Measurements from ENCODE around the gene GFOD1.

DNA sequence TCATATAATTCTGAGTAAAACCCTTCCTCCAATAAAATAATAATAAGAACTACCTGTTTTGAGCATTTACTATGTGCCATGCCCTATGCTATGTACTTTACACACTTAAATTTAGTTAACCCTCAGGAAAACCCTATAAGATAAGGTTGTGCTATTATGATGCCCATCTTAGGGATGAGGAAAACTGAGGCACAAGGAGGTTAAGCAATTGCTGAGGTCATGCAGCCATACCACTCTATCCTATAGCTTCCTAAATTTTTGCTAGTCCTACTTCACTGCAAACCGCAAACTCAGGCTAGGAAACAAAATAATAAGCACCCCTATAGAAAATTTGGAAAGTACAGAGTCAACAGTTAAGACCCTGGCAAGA, 38.9 kb upstream of the GFOD1 start:
- no peak for TF ChIP-seq POLR2A (IDR thresholded peaks at IDR 0.05; ENCODE audit: low read length)
- TF ChIP-seq RCOR1 (IDR thresholded peaks at IDR 0.05; ENCODE audit: low read depth, low read length): no peak
- TF ChIP-seq KDM5A (IDR thresholded peaks at IDR 0.05): no peak
- TF ChIP-seq, protein P1, sequence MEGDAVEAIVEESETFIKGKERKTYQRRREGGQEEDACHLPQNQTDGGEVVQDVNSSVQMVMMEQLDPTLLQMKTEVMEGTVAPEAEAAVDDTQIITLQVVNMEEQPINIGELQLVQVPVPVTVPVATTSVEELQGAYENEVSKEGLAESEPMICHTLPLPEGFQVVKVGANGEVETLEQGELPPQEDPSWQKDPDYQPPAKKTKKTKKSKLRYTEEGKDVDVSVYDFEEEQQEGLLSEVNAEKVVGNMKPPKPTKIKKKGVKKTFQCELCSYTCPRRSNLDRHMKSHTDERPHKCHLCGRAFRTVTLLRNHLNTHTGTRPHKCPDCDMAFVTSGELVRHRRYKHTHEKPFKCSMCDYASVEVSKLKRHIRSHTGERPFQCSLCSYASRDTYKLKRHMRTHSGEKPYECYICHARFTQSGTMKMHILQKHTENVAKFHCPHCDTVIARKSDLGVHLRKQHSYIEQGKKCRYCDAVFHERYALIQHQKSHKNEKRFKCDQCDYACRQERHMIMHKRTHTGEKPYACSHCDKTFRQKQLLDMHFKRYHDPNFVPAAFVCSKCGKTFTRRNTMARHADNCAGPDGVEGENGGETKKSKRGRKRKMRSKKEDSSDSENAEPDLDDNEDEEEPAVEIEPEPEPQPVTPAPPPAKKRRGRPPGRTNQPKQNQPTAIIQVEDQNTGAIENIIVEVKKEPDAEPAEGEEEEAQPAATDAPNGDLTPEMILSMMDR (IDR thresholded peaks at IDR 0.05): no peak
- no peak for TF ChIP-seq GATA3 (IDR thresholded peaks at IDR 0.05; ENCODE audit: borderline replicate concordance)
- TF ChIP-seq, protein P2, sequence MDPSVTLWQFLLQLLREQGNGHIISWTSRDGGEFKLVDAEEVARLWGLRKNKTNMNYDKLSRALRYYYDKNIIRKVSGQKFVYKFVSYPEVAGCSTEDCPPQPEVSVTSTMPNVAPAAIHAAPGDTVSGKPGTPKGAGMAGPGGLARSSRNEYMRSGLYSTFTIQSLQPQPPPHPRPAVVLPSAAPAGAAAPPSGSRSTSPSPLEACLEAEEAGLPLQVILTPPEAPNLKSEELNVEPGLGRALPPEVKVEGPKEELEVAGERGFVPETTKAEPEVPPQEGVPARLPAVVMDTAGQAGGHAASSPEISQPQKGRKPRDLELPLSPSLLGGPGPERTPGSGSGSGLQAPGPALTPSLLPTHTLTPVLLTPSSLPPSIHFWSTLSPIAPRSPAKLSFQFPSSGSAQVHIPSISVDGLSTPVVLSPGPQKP (IDR thresholded peaks at IDR 0.05; ENCODE audit: low read depth, low read length): no peak
- TF ChIP-seq ESRRA (IDR thresholded peaks at IDR 0.05; ENCODE audit: borderline replicate concordance, low read length): no peak
- no peak for TF ChIP-seq MYC (IDR thresholded peaks at IDR 0.05; ENCODE audit: borderline replicate concordance, low read length)
- no peak for TF ChIP-seq EP300 (IDR thresholded peaks at IDR 0.05)
- TF ChIP-seq, protein P3, sequence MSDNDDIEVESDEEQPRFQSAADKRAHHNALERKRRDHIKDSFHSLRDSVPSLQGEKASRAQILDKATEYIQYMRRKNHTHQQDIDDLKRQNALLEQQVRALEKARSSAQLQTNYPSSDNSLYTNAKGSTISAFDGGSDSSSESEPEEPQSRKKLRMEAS (IDR thresholded peaks at IDR 0.05): no peak

All from A549 (cell line).